ENCODE data around the gene NOS1AP.

GRCh38 chr1:162388615-162389014, 319.1 kb downstream of the NOS1AP start:
- TF ChIP-seq CTCF (conservative IDR thresholded peaks at IDR 0.05; ENCODE audit: low read depth, low read length), result no peak
- TF ChIP-seq EZH2 (IDR thresholded peaks at IDR 0.05; ENCODE audit: low read length, unreplicated experiment), result no peak
- TF ChIP-seq EZH2phosphoT487 (IDR thresholded peaks at IDR 0.05; ENCODE audit: borderline replicate concordance, low read length), result no peak
